OCI-LY3 (cell line): Measurements from ENCODE around the gene LGALS3BP.

Experiments used
- EZH2phosphoT487 ChIP-seq: fragments of 200-600 bp; shearing (Covaris generic); IDR thresholded peaks from 2 replicates; pipeline ENCODE4 v1.6.1; 2018; ENCODE audit warnings: antibody characterized with exemption, mixed run types, low read depth
- TF ChIP-seq, protein P1 (sequence below): fragments of 200-600, 300-600 bp; sonication (generic); IDR thresholded peaks from 2 replicates; pipeline ENCODE4 v1.5.1; 2014; ENCODE audit warnings: antibody characterized with exemption, low read length, low read depth

DNA sequence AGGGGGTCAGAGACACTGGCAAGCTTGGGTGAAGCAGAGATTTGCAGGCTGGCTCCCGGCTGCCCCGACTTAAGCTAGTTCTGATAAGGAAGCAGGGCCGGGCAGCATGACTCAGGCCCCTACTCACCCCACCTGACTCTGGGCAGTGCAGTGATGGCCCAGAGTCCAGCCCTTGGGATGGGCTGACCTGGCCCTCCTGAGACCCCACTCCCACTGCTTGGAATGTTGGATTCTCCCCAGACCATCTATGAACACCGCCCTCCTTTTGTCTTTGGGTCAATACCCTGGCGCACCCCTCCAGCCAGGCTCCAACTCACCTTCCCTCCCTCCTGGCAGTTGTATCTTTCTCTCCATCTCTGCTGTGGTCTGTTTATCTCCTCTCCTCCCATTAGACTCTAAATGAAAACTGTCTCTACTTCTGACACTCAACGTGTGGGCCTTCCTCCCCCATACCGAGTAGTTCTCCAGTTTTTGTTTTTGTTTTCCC, 21.0 kb downstream of the LGALS3BP start:
- TF ChIP-seq, protein P1, sequence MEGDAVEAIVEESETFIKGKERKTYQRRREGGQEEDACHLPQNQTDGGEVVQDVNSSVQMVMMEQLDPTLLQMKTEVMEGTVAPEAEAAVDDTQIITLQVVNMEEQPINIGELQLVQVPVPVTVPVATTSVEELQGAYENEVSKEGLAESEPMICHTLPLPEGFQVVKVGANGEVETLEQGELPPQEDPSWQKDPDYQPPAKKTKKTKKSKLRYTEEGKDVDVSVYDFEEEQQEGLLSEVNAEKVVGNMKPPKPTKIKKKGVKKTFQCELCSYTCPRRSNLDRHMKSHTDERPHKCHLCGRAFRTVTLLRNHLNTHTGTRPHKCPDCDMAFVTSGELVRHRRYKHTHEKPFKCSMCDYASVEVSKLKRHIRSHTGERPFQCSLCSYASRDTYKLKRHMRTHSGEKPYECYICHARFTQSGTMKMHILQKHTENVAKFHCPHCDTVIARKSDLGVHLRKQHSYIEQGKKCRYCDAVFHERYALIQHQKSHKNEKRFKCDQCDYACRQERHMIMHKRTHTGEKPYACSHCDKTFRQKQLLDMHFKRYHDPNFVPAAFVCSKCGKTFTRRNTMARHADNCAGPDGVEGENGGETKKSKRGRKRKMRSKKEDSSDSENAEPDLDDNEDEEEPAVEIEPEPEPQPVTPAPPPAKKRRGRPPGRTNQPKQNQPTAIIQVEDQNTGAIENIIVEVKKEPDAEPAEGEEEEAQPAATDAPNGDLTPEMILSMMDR, result no peak
- no peak for TF ChIP-seq EZH2phosphoT487
